Midbrain (tissue), 1 donor: Measurements from ENCODE around the gene CNGB1.
"Not testable (repeated sequence)": the region's sequence is repeated elsewhere in the genome, so short reads cannot be mapped to it uniquely, and the experiment has no call there.

Experiments
- DNase-seq: peaks from one replicate; lab custom pipeline; 2025; lab: John Stamatoyannopoulos, UW

The CNGB1 gene

GRCh38 chr16:57970970-57971369 lies at the start of gene CNGB1:
Gene CNGB1 (minus strand): TSS chr16:57971128. CDS start chr16:57967286, 3,842 bp downstream.
- DNase-seq: no peak

- DNase-seq: no peak
These were observed 49.1 kb upstream of the CNGB1 start for GRCh38 chr16:58019866-58020538.

- DNase-seq: no peak
These were observed 47.9 kb upstream of the CNGB1 start for GRCh38 chr16:58018803-58019202.

- DNase-seq: no peak
These were observed 46.0 kb upstream of the CNGB1 start for GRCh38 chr16:58016840-58017446.

- no peak for DNase-seq
These were observed 42.5 kb upstream of the CNGB1 start for GRCh38 chr16:58013201-58013956.

- no peak for DNase-seq
These were observed 41.6 kb upstream of the CNGB1 start for GRCh38 chr16:58012481-58012880.

- DNase-seq: no peak
These were observed 40.7 kb upstream of the CNGB1 start for GRCh38 chr16:58011652-58012051.

GRCh38 chr16:58010886-58011285 lies 40.0 kb upstream of the CNGB1 start:
- DNase-seq: no peak

- no peak for DNase-seq
These were observed 39.0 kb upstream of the CNGB1 start for GRCh38 chr16:58009856-58010416.

- not testable (repeated sequence) for DNase-seq
These were observed 33.8 kb upstream of the CNGB1 start for GRCh38 chr16:58004736-58005135.

- DNase-seq: no peak
These were observed 32.0 kb upstream of the CNGB1 start for GRCh38 chr16:58002936-58003335.

- no peak for DNase-seq
These were observed 31.5 kb upstream of the CNGB1 start for GRCh38 chr16:58002416-58002800.

- no peak for DNase-seq
These were observed 31.0 kb upstream of the CNGB1 start for GRCh38 chr16:58001781-58002415.

GRCh38 chr16:58000706-58001676 lies 30.1 kb upstream of the CNGB1 start, which contains the start of gene USB1:
Gene USB1 (plus strand): TSS chr16:58001407. CDS start chr16:58001484, 77 bp downstream.
- peak; percentile 89 for DNase-seq

GRCh38 chr16:57999971-58000705 lies 29.2 kb upstream of the CNGB1 start, which contains the start of gene ZNF319:
Gene ZNF319 (minus strand): TSS chr16:58000672. CDS start chr16:57998265, 2,407 bp downstream.
- DNase-seq: peak; percentile 34

- DNase-seq: no peak
These were observed 28.5 kb upstream of the CNGB1 start for GRCh38 chr16:57999366-57999970.

GRCh38 chr16:57998992-57999365 lies 28.1 kb upstream of the CNGB1 start:
- no peak for DNase-seq

- DNase-seq: no peak
These were observed 27.6 kb upstream of the CNGB1 start for GRCh38 chr16:57998486-57998885.

GRCh38 chr16:57997528-57998265 lies 26.8 kb upstream of the CNGB1 start:
- no peak for DNase-seq
